Gastrocnemius medialis (tissue), 4 donors: Measurements from ENCODE around the gene KLF11.

Source experiments
- POLR2A ChIP-seq, 2 donors: fragments of 450-650 bp; IDR thresholded peaks; one replicate each; pipeline ENCODE4 v1.6.1; 2017; ENCODE audit warnings: antibody characterized with exemption in 2 of 2, mild to moderate bottlenecking in 2 of 2, moderate library complexity in 2 of 2
- TF ChIP-seq, protein P1 (sequence below), 5 experiments: fragments of 450-650 bp in 3 of 5; fragments of 200-600 bp in 2 of 5; sonication (generic) in 2 of 5; IDR thresholded peaks in 4 of 5; conservative IDR thresholded peaks in 1 of 5; 1 replicate in 4 of 5; 2 replicates in 1 of 5; pipeline ENCODE4 v1.5.1; 2016 to 2019; ENCODE audit warnings: antibody characterized with exemption in 5 of 5, mild to moderate bottlenecking in 3 of 5, moderate library complexity in 3 of 5

DNA sequence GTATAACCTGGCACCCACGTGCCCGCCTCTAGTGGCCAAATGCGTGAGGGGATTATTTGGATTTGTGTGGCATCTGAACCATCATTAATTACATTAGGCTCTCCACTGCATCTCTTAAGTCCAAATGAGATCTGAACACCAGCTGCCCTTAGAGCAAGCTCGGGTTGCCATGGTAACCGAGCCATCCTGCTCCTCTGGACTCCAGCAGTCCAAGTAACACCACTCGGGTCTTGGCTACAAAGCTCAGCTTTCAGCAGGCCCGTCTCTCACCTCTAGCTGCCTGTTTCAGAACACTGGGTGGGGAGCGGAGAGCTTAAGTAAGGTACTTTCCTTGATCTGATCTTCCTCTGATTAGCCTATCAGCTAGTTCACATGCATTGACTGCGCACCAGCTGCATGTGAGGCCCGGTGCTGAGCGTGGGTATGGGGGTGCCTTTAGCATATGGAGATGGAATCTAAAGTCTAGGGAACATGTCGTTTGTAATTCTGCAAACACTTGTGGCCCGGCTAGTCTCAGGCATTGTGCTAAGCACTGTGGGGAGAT lies 51.0 kb downstream of the KLF11 start:
- TF ChIP-seq POLR2A (IDR thresholded peaks at IDR 0.05) = no peak
- TF ChIP-seq, protein P1, sequence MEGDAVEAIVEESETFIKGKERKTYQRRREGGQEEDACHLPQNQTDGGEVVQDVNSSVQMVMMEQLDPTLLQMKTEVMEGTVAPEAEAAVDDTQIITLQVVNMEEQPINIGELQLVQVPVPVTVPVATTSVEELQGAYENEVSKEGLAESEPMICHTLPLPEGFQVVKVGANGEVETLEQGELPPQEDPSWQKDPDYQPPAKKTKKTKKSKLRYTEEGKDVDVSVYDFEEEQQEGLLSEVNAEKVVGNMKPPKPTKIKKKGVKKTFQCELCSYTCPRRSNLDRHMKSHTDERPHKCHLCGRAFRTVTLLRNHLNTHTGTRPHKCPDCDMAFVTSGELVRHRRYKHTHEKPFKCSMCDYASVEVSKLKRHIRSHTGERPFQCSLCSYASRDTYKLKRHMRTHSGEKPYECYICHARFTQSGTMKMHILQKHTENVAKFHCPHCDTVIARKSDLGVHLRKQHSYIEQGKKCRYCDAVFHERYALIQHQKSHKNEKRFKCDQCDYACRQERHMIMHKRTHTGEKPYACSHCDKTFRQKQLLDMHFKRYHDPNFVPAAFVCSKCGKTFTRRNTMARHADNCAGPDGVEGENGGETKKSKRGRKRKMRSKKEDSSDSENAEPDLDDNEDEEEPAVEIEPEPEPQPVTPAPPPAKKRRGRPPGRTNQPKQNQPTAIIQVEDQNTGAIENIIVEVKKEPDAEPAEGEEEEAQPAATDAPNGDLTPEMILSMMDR (IDR thresholded peaks at IDR 0.05 in 4 of 5, conservative IDR thresholded peaks at IDR 0.05 in 1 of 5) = no peak
